H1 (cell line): ENCODE results near the gene TMTC2. TPM values are rescaled to one million over a fixed set of nuclear protein-coding genes. Genes with fewer than 3 reads are reported as not detected.

ENCODE experiments used
- CTCF ChIA-PET: fragments of 300-600 bp; sonication (Branson Sonifier 250); formaldehyde crosslinking; loops from one replicate; lab custom pipeline; 2021; ENCODE audit not compliant: partially characterized antibody; lab: Charles Lee
- POLR2A ChIA-PET: fragments of 300-600 bp; sonication (Branson Sonifier 250); formaldehyde crosslinking; loops from one replicate; lab custom pipeline; 2021; ENCODE audit warnings: inconsistent platforms; ENCODE audit not compliant: partially characterized antibody; lab: Charles Lee
- DNase-seq, 2 experiments: peaks; one replicate each; pipeline versions ENCODE4 v3.0.0 to v3.0.0-alpha.2; 2010 to 2022; ENCODE audit warnings: low spot score in 2 of 2, low read depth in 1 of 2, mixed read lengths in 1 of 2
- FAIRE-seq: peaks from 2 replicates; lab custom pipeline; 2011; peaks lifted over from hg19 to GRCh38; lab: Jason Lieb, UNC
- H2AFZ ChIP-seq: 2 replicates; pipeline ENCODE4 v1.8.1; 2012; ENCODE audit warnings: low read length, inconsistent platforms
- H2AK5ac ChIP-seq: 2 replicates; pipeline ENCODE4 v1.6.1; 2013; ENCODE audit warnings: low read depth, low read length
- H2BK120ac ChIP-seq: replicated peaks from 2 replicates; pipeline ENCODE3; 2013; ENCODE audit warnings: low read depth, low read length, inconsistent platforms
- H2BK12ac ChIP-seq: 2 replicates; pipeline ENCODE4 v1.6.1; 2013; ENCODE audit warnings: low read depth, low read length
- H2BK15ac ChIP-seq: 2 replicates; pipeline ENCODE4 v1.6.1; 2013; ENCODE audit warnings: low read length
- H2BK20ac ChIP-seq: 2 replicates; pipeline ENCODE4 v1.6.1; 2013; ENCODE audit warnings: low read length
- H2BK5ac ChIP-seq: 2 replicates; pipeline ENCODE4 v1.6.1; 2013; ENCODE audit warnings: low read depth, low read length
- H3K14ac ChIP-seq: 2 replicates; pipeline ENCODE4 v1.6.1; 2013; ENCODE audit warnings: inconsistent platforms; ENCODE audit not compliant: insufficient read length
- H3K18ac ChIP-seq: 2 replicates; pipeline ENCODE4 v1.6.1; 2013; ENCODE audit warnings: low read length; ENCODE audit errors: extremely low read depth
- H3K23ac ChIP-seq: 2 replicates; pipeline ENCODE4 v1.6.1; 2013; ENCODE audit warnings: inconsistent platforms; ENCODE audit not compliant: insufficient read length
- H3K23me2 ChIP-seq: 2 replicates; pipeline ENCODE4 v1.6.1; 2013; ENCODE audit warnings: low read depth, low read length
- H3K27ac ChIP-seq: 2 replicates; pipeline ENCODE4 v1.6.1; 2011; ENCODE audit warnings: low read depth, low read length, inconsistent platforms
- H3K27me3 ChIP-seq, 4 experiments: replicated peaks in 1 of 4; 1 replicate in 1 of 4; 2 replicates in 3 of 4; pipeline versions ENCODE4 v1.6.1 to v1.8.1; 2011 to 2013; ENCODE audit warnings: low read length in 3 of 4, mild to moderate bottlenecking in 3 of 4, inconsistent platforms in 2 of 4, mixed read lengths in 2 of 4, moderate library complexity in 1 of 4; ENCODE audit not compliant: control insufficient read depth in 3 of 4, insufficient read depth in 3 of 4; ENCODE audit errors: extremely low read depth in 1 of 4
- H3K36me3 ChIP-seq, 4 experiments: 2 replicates each; pipeline versions ENCODE4 v1.6.1 to v1.8.1; 2011 to 2013; ENCODE audit warnings: mild to moderate bottlenecking in 4 of 4, low read length in 3 of 4, moderate library complexity in 2 of 4, control low read depth in 1 of 4, inconsistent platforms in 1 of 4; ENCODE audit not compliant: insufficient read depth in 4 of 4, control insufficient read depth in 2 of 4
- H3K4ac ChIP-seq: replicated peaks from 2 replicates; pipeline ENCODE3; 2013; ENCODE audit warnings: low read length, low read depth, mixed read lengths, inconsistent platforms; ENCODE audit not compliant: insufficient read length
- H3K4me1 ChIP-seq, 4 experiments: replicated peaks in 1 of 4; 1 replicate in 1 of 4; 2 replicates in 3 of 4; pipeline versions ENCODE4 v1.6.1 to v1.8.1; 2011 to 2013; ENCODE audit warnings: low read length in 3 of 4, inconsistent platforms in 2 of 4, mixed read lengths in 1 of 4; ENCODE audit not compliant: insufficient read depth in 4 of 4, control insufficient read depth in 3 of 4
- H3K4me2 ChIP-seq, 2 experiments: 2 replicates each; pipeline versions ENCODE4 v1.6.1 to v1.8.1; 2011 to 2013; ENCODE audit warnings: low read depth in 2 of 2, low read length in 2 of 2, control low read depth in 1 of 2, inconsistent platforms in 1 of 2, mild to moderate bottlenecking in 1 of 2; ENCODE audit not compliant: insufficient read depth in 1 of 2
- H3K4me3 ChIP-seq, 4 experiments: fragments of 200-600, 300-600 bp in 1 of 4; sonication (generic), shearing (Covaris generic), sonication (Bioruptor Twin) in 1 of 4; 2 replicates each; pipeline versions ENCODE4 v1.5.1 to v1.8.1; 2011 to 2016; ENCODE audit warnings: low read length in 4 of 4, low read depth in 3 of 4, control low read depth in 2 of 4, inconsistent platforms in 2 of 4, mild to moderate bottlenecking in 2 of 4, mixed read lengths in 1 of 4, moderate library complexity in 1 of 4; ENCODE audit not compliant: insufficient read depth in 2 of 4; ENCODE audit errors: extremely low read depth in 1 of 4
- H3K56ac ChIP-seq: replicated peaks from 2 replicates; pipeline ENCODE3; 2013; ENCODE audit warnings: low read depth, mild to moderate bottlenecking, mixed read lengths, low read length, inconsistent platforms; ENCODE audit not compliant: insufficient read length
- H3K79me1 ChIP-seq: 2 replicates; pipeline ENCODE4 v1.6.1; 2013; ENCODE audit warnings: low read depth, low read length, control low read depth
- H3K79me2 ChIP-seq, 2 experiments: 2 replicates each; pipeline versions ENCODE4 v1.6.1 to v1.8.1; 2012 to 2013; ENCODE audit warnings: low read length in 2 of 2, mild to moderate bottlenecking in 2 of 2, inconsistent platforms in 1 of 2; ENCODE audit not compliant: insufficient read depth in 2 of 2, control insufficient read depth in 1 of 2
- H3K9ac ChIP-seq, 4 experiments: replicated peaks in 1 of 4; 1 replicate in 1 of 4; 2 replicates in 3 of 4; pipeline versions ENCODE4 v1.6.1 to v1.8.1; 2011 to 2013; ENCODE audit warnings: low read depth in 3 of 4, low read length in 3 of 4, control low read depth in 2 of 4, mild to moderate bottlenecking in 2 of 4, moderate library complexity in 2 of 4, inconsistent platforms in 1 of 4; ENCODE audit errors: extremely low read depth in 1 of 4
- H3K9me3 ChIP-seq, 2 experiments: 2 replicates each; pipeline versions ENCODE4 v1.6.1 to v1.8.1; 2012 to 2013; ENCODE audit warnings: mild to moderate bottlenecking in 2 of 2, moderate library complexity in 2 of 2, control low read depth in 1 of 2, inconsistent platforms in 1 of 2, low read depth in 1 of 2, low read length in 1 of 2, mixed read lengths in 1 of 2; ENCODE audit not compliant: insufficient read depth in 2 of 2
- H4K20me1 ChIP-seq, 2 experiments: replicated peaks in 1 of 2; 2 replicates each; pipeline versions ENCODE3 to v1.8.1; 2011 to 2013; ENCODE audit warnings: inconsistent platforms in 2 of 2, low read length in 2 of 2, mild to moderate bottlenecking in 1 of 2; ENCODE audit not compliant: insufficient read depth in 2 of 2, control insufficient read depth in 1 of 2
- H4K5ac ChIP-seq: 2 replicates; pipeline ENCODE4 v1.6.1; 2013; ENCODE audit warnings: low read length, low read depth, mixed read lengths, inconsistent platforms; ENCODE audit not compliant: insufficient read length
- H4K8ac ChIP-seq: 2 replicates; pipeline ENCODE4 v1.8.0; 2013; ENCODE audit warnings: mild to moderate bottlenecking, moderate library complexity, low read length, inconsistent platforms; ENCODE audit not compliant: insufficient read depth; ENCODE audit errors: extremely low read depth
- H4K91ac ChIP-seq: replicated peaks from 2 replicates; pipeline ENCODE3; 2013; ENCODE audit warnings: low read length, mixed read lengths, inconsistent platforms; ENCODE audit not compliant: insufficient read length
- BCL11A ChIP-seq, 2 experiments: IDR thresholded peaks; one replicate each; pipeline ENCODE4 v1.6.1; 2011; ENCODE audit warnings: low read depth in 2 of 2, low read length in 2 of 2, mild to moderate bottlenecking in 2 of 2
- EZH2 ChIP-seq: fragments of 200-600 bp; sonication (generic); IDR thresholded peaks from 2 replicates; pipeline ENCODE4 v1.7.1; 2012; ENCODE audit warnings: low read depth, mild to moderate bottlenecking, moderate library complexity, low read length, inconsistent platforms; ENCODE audit not compliant: severe bottlenecking
- GABPA ChIP-seq: IDR thresholded peaks from 2 replicates; pipeline ENCODE4 v1.6.1; 2011; ENCODE audit warnings: mild to moderate bottlenecking, low read length, moderate library complexity, borderline replicate concordance; ENCODE audit not compliant: insufficient read depth
- HDAC6 ChIP-seq: IDR thresholded peaks from one replicate; pipeline ENCODE4 v1.7.1; 2012; ENCODE audit warnings: low read depth, mild to moderate bottlenecking, inconsistent platforms, low read length, moderate library complexity
- POLR2AphosphoS5 ChIP-seq: IDR thresholded peaks from 2 replicates; pipeline ENCODE4 v1.6.1; 2011; ENCODE audit warnings: low read depth, low read length
- TBP ChIP-seq: IDR thresholded peaks from 2 replicates; pipeline ENCODE4 v1.6.1; 2011; ENCODE audit warnings: low read depth, low read length, improper control_type of control experiment
- TCF12 ChIP-seq: IDR thresholded peaks from 2 replicates; pipeline ENCODE4 v1.6.1; 2011; ENCODE audit warnings: low read depth, mild to moderate bottlenecking, low read length
- WGBS, 2 experiments: shearing (Covaris generic) in 1 of 2; methylation state at CpG; one replicate each; pipeline versions ENCODE4 v1.1.6 to v1.1.7; 2013 to 2015; ENCODE audit warnings: low lambda C conversion rate in 2 of 2, mixed read lengths in 2 of 2, inconsistent platforms in 1 of 2, low coverage in 1 of 2, missing lambda C conversion rate in 1 of 2; ENCODE audit not compliant: insufficient replicate concordance in 2 of 2, insufficient coverage in 1 of 2, insufficient read length in 1 of 2; ENCODE audit errors: extremely low coverage in 1 of 2, missing lambda C conversion rate in 1 of 2; 5-methylcytosine and 5-hydroxymethylcytosine counted together
- polyA plus RNA-seq, 7 experiments: library from polyadenylated mRNA; depleted of rRNA in 3 of 7; stranded (reverse) in 5 of 7; unstranded in 2 of 7; fragments of >200 nt in 5 of 7; fragments of 200-250 nt in 2 of 7; gene quantifications; 1 replicate in 5 of 7; 2 replicates in 1 of 7; 4 replicates in 1 of 7; pipeline versions ENCODE4 v1.2.1 to v1.2.3, GENCODE V29; 2011 to 2013; ENCODE audit warnings: missing spikeins in 2 of 7, mixed read lengths in 2 of 7
- total RNA-seq: library from RNA; stranded (reverse); fragmentation: NEBNext Ultra II Directional; extraction: Animal tissue kit (Norgen Biotek cat#: 25700); gene quantifications from 2 replicates; pipeline ENCODE4 v1.2.1, GENCODE V29; 2021
- TF ChIP-seq, protein P1 (sequence below): IDR thresholded peaks from 2 replicates; pipeline ENCODE4 v1.6.1; 2011; ENCODE audit warnings: low read depth, mild to moderate bottlenecking, low read length; ENCODE audit not compliant: insufficient read depth
- TF ChIP-seq, protein P2 (sequence below): IDR thresholded peaks from 2 replicates; pipeline ENCODE4 v1.6.1; 2012; ENCODE audit warnings: inconsistent platforms

The TMTC2 gene
- total and polyA plus RNA-seq, 2 of the 8 experiments (the other 6 are each of a cell fraction or from before 2014, with no cell fraction given): 2.3 to 3.9 TPM

DNA sequence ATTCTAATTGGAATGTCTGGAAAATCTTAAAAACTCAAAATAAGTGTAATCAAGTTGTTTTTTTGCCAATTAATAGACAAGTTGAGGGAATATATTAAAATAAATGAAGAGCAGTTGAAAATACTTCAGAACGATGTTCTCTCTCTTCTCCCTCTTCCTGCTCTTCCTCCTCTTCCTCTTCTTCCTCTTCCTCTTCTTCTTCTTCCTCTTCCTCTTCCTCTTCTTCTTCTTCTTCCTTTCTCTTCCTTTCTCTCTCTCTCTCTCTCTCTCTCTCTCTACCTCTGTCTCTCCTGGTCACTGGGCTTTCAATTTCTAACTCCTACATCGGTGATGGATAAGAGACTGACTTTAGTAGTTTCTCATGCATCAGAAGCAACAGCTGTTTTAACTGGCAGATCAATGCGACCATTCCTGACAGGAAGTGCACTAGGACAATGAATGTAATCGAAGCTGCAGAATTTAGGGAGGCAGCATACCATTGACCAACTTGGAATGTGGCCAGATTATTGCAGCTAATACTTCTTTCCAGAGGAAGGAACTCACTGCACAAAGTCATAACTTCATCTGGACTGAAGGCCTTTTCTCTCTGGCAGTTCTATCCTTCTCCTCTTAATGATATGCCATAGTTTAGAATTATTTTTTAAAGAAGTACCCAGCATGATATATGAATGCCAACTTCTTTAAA is 13.8 kb upstream of the TMTC2 start:
- Histone ChIP-seq H3K9me3 (no peaks in the 10 kb centered on the region), H3K4me1 (no peaks in the 10 kb centered on the region), H3K79me2 (no peaks in the 10 kb centered on the region), H3K27ac (no peak overlapping the region), H4K20me1 (no peaks in the 10 kb centered on the region), H2BK15ac (no peak overlapping the region), H3K4ac (no peak overlapping the region), H3K56ac (no peak overlapping the region), H2AK5ac (no peak overlapping the region), H2BK120ac (no peak overlapping the region), H3K18ac (no peak overlapping the region), H3K4me3 (no peak overlapping the region), H3K79me1 (no peaks in the 10 kb centered on the region), H3K23me2 (no peaks in the 10 kb centered on the region), H2BK12ac (no peak overlapping the region), H3K36me3 (no peaks in the 10 kb centered on the region), H2AFZ (no peak overlapping the region), H3K14ac (no peak overlapping the region), H3K23ac (no peak overlapping the region), H3K27me3 (no peaks in the 10 kb centered on the region), H4K5ac (no peak overlapping the region), H3K9ac (no peak overlapping the region; a peak in 1 of 7 replicates), H4K8ac (no peak overlapping the region), H2BK5ac (no peak overlapping the region), H4K91ac (no peak overlapping the region), H3K4me2 (no peak overlapping the region), H2BK20ac (no peak overlapping the region)
- no peak for DNase-seq
- no peak for TF ChIP-seq GABPA
- TF ChIP-seq HDAC6: no peak
- TF ChIP-seq BCL11A (IDR thresholded peaks at IDR 0.05; ENCODE audit: low read depth in 2 of 2, low read length in 2 of 2): no peak
- TF ChIP-seq, protein P1, sequence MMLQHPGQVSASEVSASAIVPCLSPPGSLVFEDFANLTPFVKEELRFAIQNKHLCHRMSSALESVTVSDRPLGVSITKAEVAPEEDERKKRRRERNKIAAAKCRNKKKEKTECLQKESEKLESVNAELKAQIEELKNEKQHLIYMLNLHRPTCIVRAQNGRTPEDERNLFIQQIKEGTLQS: no peak
- TF ChIP-seq, protein P2, sequence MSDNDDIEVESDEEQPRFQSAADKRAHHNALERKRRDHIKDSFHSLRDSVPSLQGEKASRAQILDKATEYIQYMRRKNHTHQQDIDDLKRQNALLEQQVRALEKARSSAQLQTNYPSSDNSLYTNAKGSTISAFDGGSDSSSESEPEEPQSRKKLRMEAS: no peak
- no peak for TF ChIP-seq EZH2
- no peak for TF ChIP-seq TCF12
- TF ChIP-seq POLR2AphosphoS5: no peak
- no peak for TF ChIP-seq TBP
- no peak for FAIRE-seq
- ChIA-PET CTCF (interaction anchor here (5.3 kb wide), 1 partner anchor 13 kb away, joined by 30 read pairs; the partner anchor contains the start of gene TMTC2), POLR2A (no interaction called here)
- WGBS, 2 experiments: 85% methylated on average over 4 of the region's 4 CpGs; no CpG with 5 or more reads in 1 of the 2 experiments
